HepG2 (cell line): ENCODE data around the gene WNT6. TPM values are rescaled to one million over a fixed set of nuclear protein-coding genes. Genes with fewer than 3 reads are reported as not detected.

Experiments used
- ATAC-seq: fragments of 200-7000 bp; cut with Tn5 transposase; 3 replicates; pipeline ENCODE4 v1.9.1; 2020; ENCODE audit warnings: mild to moderate bottlenecking, moderate library complexity
- BruUV-seq: library from RNA; stranded (reverse); fragments of 400-500 nt; replicated peaks from 2 replicates; lab custom pipeline; 2021; lab: Mats Ljungman, UMichigan
- CTCF ChIA-PET: fragments of 300-600 bp; formaldehyde crosslinking; extraction: SDS; loops from one replicate; lab custom pipeline; 2021; ENCODE audit warnings: low total read pairs, inconsistent platforms, low intra/inter-chr PET ratio; lab: Yijun Ruan, JAX
- POLR2A ChIA-PET: fragments of 350-600 bp; sonication (Branson Sonifier 250); formaldehyde crosslinking; loops from one replicate; lab custom pipeline; 2020; ENCODE audit warnings: antibody characterized with exemption, inconsistent platforms; lab: Yijun Ruan, JAX
- DNase-seq: peaks from one replicate; pipeline ENCODE4 v3.0.0-alpha.2; 2015; ENCODE audit warnings: low spot score
- FAIRE-seq: peaks from 3 replicates; lab custom pipeline; 2011; peaks lifted over from hg19 to GRCh38; lab: Jason Lieb, UNC
- H2AFZ ChIP-seq: one replicate; pipeline ENCODE4 v1.6.1; 2011; ENCODE audit warnings: low read length, inconsistent platforms
- H3K27ac ChIP-seq: fragments of 300-600 bp; 3 replicates; pipeline ENCODE4 v1.8.0; 2011; ENCODE audit warnings: mixed run types, mild to moderate bottlenecking, mixed read lengths, low read length, inconsistent platforms; ENCODE audit not compliant: insufficient read depth; ENCODE audit errors: extremely low read length
- H3K27me3 ChIP-seq, 2 experiments: fragments of 200-600 bp in 1 of 2; 2 replicates in 1 of 2; 3 replicates in 1 of 2; pipeline versions ENCODE4 v1.6.0 to v1.8.0; 2011; ENCODE audit warnings: low read length in 2 of 2, mild to moderate bottlenecking in 2 of 2, moderate library complexity in 2 of 2, inconsistent platforms in 1 of 2; ENCODE audit not compliant: insufficient read depth in 2 of 2, control insufficient read depth in 1 of 2
- H3K36me3 ChIP-seq, 2 experiments: fragments of 200-600 bp in 1 of 2; replicated peaks in 1 of 2; 2 replicates in 1 of 2; 3 replicates in 1 of 2; pipeline versions ENCODE4 v1.5.1 to v1.8.0; 2011; ENCODE audit warnings: low read length in 2 of 2, inconsistent platforms in 1 of 2; ENCODE audit not compliant: insufficient read depth in 2 of 2, control insufficient read depth in 1 of 2
- H3K4me1 ChIP-seq: 2 replicates; pipeline ENCODE4 v1.5.1; 2012; ENCODE audit warnings: low read length, inconsistent platforms; ENCODE audit not compliant: insufficient read depth
- H3K4me2 ChIP-seq: 2 replicates; pipeline ENCODE4 v1.6.0; 2011; ENCODE audit warnings: low read depth, low read length, inconsistent platforms
- H3K4me3 ChIP-seq, 3 experiments: fragments of 200-600 bp in 1 of 3; sonication (generic), shearing (Covaris generic) in 1 of 3; replicated peaks in 1 of 3; 2 replicates each; pipeline ENCODE4 v1.5.1; 2011 to 2016; ENCODE audit warnings: low read length in 3 of 3, inconsistent platforms in 2 of 3, low read depth in 2 of 3, mild to moderate bottlenecking in 2 of 3, control low read depth in 1 of 3, mixed read lengths in 1 of 3; ENCODE audit not compliant: insufficient read depth in 1 of 3
- H3K79me2 ChIP-seq: one replicate; pipeline ENCODE4 v1.6.1; 2011; ENCODE audit warnings: low read length, inconsistent platforms; ENCODE audit not compliant: insufficient read depth
- H3K9ac ChIP-seq: 2 replicates; pipeline ENCODE4 v1.6.0; 2011; ENCODE audit warnings: mild to moderate bottlenecking, low read depth, low read length, inconsistent platforms; ENCODE audit not compliant: insufficient read depth
- H3K9me3 ChIP-seq: 2 replicates; pipeline ENCODE4 v1.5.1; 2012; ENCODE audit warnings: mild to moderate bottlenecking, low read length
- H4K20me1 ChIP-seq: 2 replicates; pipeline ENCODE4 v1.6.0; 2011; ENCODE audit warnings: inconsistent platforms, mild to moderate bottlenecking, low read length, moderate library complexity; ENCODE audit not compliant: insufficient read depth
- ATF7 ChIP-seq, 2 experiments: fragments of 450-650 bp in 1 of 2; sonication (generic) in 1 of 2; formaldehyde crosslinking in 1 of 2; IDR thresholded peaks; 2 replicates each; pipeline versions ENCODE4 v1.4.0 to v1.6.1; 2016 to 2020; ENCODE audit warnings: antibody characterized with exemption in 1 of 2, mild to moderate bottlenecking in 1 of 2, missing genetic modification reagents in 1 of 2
- KLF9 ChIP-seq: IDR thresholded peaks from 2 replicates; pipeline ENCODE4 v1.6.1; 2016; ENCODE audit warnings: low read depth
- MED8 ChIP-seq: sonication (generic); formaldehyde crosslinking; IDR thresholded peaks from 2 replicates; pipeline ENCODE4 v1.8.1; 2023; ENCODE audit warnings: mild to moderate bottlenecking, missing genetic modification reagents; ENCODE audit not compliant: insufficient replicate concordance
- ZBTB42 ChIP-seq: sonication (generic); formaldehyde crosslinking; IDR thresholded peaks from 2 replicates; pipeline ENCODE4 v1.5.0; 2020; ENCODE audit warnings: mild to moderate bottlenecking, missing genetic modification reagents
- ZBTB7B ChIP-seq: sonication (generic); formaldehyde crosslinking; IDR thresholded peaks from 2 replicates; pipeline ENCODE4 v1.4.0; 2020; ENCODE audit warnings: missing genetic modification reagents
- ZSCAN9 ChIP-seq: IDR thresholded peaks from 2 replicates; pipeline ENCODE4 v1.6.1; 2016; ENCODE audit warnings: borderline replicate concordance
- WGBS: methylation state at CpG from one replicate; pipeline ENCODE4 v1.1.6; 2017; ENCODE audit warnings: low lambda C conversion rate; 5-methylcytosine and 5-hydroxymethylcytosine counted together
- in situ Hi-C: cut with HindIII; loops from 2 replicates; pipeline ENCODE4 v1.10.0; 2017; ENCODE audit warnings: low pct_unique_long_range_greater_than_20kb; ENCODE audit not compliant: extremely low pct_ligation_motif_present
- intact Hi-C: fragments of 100-400 bp; cut with micrococcal nuclease; formaldehyde crosslinking; loops from one replicate; pipeline ENCODE4 v1.10.0; 2022; ENCODE audit not compliant: unreplicated experiment
- polyA plus RNA-seq, 8 experiments: library from polyadenylated mRNA; depleted of rRNA in 3 of 8; stranded (reverse) in 7 of 8; unstranded in 1 of 8; fragments of >200 nt; fragmentation: Illumina TruSeq in 4 of 8; extraction: Trizol in 4 of 8; gene quantifications; 2 replicates each; pipeline versions ENCODE4 v1.2.1 to v1.2.3, GENCODE V29; 2011 to 2016; ENCODE audit warnings: low read depth in 4 of 8, missing spikeins in 1 of 8, mixed read lengths in 1 of 8; ENCODE audit not compliant: insufficient read depth in 1 of 8
- total RNA-seq, 5 experiments: library from RNA; depleted of rRNA; stranded (reverse); fragments of >200 nt; fragmentation: Illumina TruSeq; extraction: Trizol; gene quantifications; 2 replicates each; pipeline ENCODE4 v1.2.3, GENCODE V29; 2016; ENCODE audit warnings: low read depth in 1 of 5
- TF ChIP-seq, protein P1 (sequence below): sonication (generic); formaldehyde crosslinking; IDR thresholded peaks from 2 replicates; pipeline ENCODE4 v1.8.1; 2023; ENCODE audit warnings: mild to moderate bottlenecking, inconsistent platforms, moderate library complexity, missing genetic modification reagents, borderline replicate concordance
- TF ChIP-seq, protein P2 (sequence below): IDR thresholded peaks from 2 replicates; pipeline ENCODE4 v1.4.0; 2020; ENCODE audit warnings: mild to moderate bottlenecking, missing genetic modification reagents
- TF ChIP-seq, protein P3 (sequence below): sonication (generic); formaldehyde crosslinking; IDR thresholded peaks from 2 replicates; pipeline ENCODE4 v1.4.0; 2020; ENCODE audit warnings: mild to moderate bottlenecking, missing genetic modification reagents

The WNT6 gene
- total and polyA plus RNA-seq, 2 of the 13 experiments (the other 11 are each of a cell fraction or from before 2014, with no cell fraction given) = 0.20 TPM; not detected in 1

DNA sequence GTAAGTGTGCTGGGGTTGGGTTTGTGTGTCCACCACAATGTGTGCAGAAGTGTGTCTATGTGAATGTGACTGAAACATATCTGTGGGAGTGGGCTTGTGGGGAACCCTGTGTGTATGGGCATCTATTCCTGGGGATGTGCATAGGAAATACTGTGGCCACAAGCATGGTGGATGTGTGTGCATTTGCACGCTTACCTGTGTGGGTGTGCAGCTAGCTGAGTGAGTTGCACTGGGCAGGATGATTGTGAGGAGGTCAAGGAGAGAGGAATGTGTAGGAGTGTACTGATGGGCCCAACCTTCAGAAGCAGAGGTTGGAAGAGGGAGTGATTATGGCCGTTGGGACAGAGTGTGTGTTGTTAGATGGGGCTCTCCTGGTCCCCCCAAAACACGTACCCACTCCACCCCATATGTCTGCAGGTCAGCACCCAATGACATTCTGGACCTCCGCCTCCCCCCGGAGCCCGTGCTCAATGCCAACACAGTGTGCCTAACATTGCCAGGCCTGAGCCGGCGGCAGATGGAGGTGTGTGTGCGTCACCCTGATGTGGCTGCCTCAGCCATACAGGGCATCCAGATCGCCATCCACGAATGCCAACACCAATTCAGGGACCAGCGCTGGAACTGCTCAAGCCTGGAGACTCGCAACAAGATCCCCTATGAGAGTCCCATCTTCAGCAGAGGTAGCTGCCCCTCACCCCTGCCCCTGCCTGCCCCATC, 22.3 kb downstream of the WNT6 start:
- Histone ChIP-seq H4K20me1 (peaks cover 5% of the 10 kb centered on the region; the same call in 1 of the 2 replicates), H3K4me1 (peaks cover 14% of the 10 kb centered on the region), H3K27ac (no peak overlapping the region), H3K79me2 (no peaks in the 10 kb centered on the region), H3K9ac (no peak overlapping the region), H3K36me3 (no peaks in the 10 kb centered on the region), H3K27me3 (peaks cover 36 to 92% of the 10 kb centered on the region in 2 experiments), H3K4me3 (no peak overlapping the region), H2AFZ (no peak overlapping the region), H3K9me3 (no peaks in the 10 kb centered on the region), H3K4me2 (no peak overlapping the region)
- intact Hi-C loops = no loop called here
- in situ Hi-C loops = no loop called here
- no peak for TF ChIP-seq ZSCAN9
- TF ChIP-seq ATF7 (IDR thresholded peaks at IDR 0.05) = no peak
- TF ChIP-seq ATF7 (CRISPR knock-in tag; IDR thresholded peaks at IDR 0.05) = no peak
- TF ChIP-seq ZBTB42 (CRISPR knock-in tag) = no peak
- WGBS = 41% methylated on average over 8 of the region's 13 CpGs
- no TSS peak for BruUV-seq
- no peak for FAIRE-seq
- ChIA-PET POLR2A (no interaction called here), CTCF (no interaction called here)
- DNase-seq = no peak
- no peak for ATAC-seq

DNA sequence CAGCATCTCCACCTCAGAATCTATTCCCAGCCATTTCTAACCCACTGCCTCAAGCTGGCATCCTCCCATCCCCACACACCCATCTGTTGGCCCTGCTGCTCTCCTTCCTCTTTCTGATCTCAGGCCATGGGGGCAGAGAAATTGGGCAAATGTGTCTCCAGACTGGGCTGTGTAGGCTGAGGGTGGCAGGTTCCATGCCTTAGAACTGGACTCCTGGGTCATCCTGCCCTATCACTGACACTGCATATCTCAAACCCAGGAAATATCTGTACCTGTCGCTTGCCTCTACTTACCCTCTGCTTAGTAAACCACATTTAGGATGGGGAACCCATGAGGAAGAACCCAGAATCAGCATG, 22.8 kb downstream of the WNT6 start:
- intact Hi-C loops (no loop called here), in situ Hi-C loops (no loop called here)
- Histone ChIP-seq H3K9me3 (no peaks in the 10 kb centered on the region), H3K4me2 (no peak overlapping the region), H3K36me3 (no peaks in the 10 kb centered on the region), H3K79me2 (no peaks in the 10 kb centered on the region), H3K4me1 (peaks cover 14% of the 10 kb centered on the region), H4K20me1 (peaks cover 4% of the 10 kb centered on the region; the same call in 1 of the 2 replicates), H3K9ac (no peak overlapping the region), H3K4me3 (no peak overlapping the region), H2AFZ (no peak overlapping the region), H3K27ac (no peak overlapping the region), H3K27me3 (peaks cover 36 to 92% of the 10 kb centered on the region in 2 experiments)
- DNase-seq = no peak
- ChIA-PET POLR2A (no interaction called here), CTCF (no interaction called here)
- ATAC-seq = no peak
- FAIRE-seq = no peak
- no TSS peak for BruUV-seq
- WGBS = 33% methylated on average over 1 of the region's 1 CpG
- TF ChIP-seq, protein P1, sequence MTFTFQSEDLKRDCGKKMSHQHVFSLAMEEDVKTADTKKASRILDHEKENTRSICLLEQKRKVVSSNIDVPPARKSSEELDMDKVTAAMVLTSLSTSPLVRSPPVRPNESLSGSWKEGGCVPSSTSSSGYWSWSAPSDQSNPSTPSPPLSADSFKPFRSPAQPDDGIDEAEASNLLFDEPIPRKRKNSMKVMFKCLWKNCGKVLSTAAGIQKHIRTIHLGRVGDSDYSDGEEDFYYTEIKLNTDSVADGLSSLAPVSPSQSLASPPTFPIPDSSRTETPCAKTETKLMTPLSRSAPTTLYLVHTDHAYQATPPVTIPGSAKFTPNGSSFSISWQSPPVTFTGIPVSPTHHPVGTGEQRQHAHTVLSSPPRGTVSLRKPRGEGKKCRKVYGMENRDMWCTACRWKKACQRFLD (CRISPR knock-in tag) = no peak
- no peak for TF ChIP-seq KLF9 (CRISPR knock-in tag)
- TF ChIP-seq, protein P2, sequence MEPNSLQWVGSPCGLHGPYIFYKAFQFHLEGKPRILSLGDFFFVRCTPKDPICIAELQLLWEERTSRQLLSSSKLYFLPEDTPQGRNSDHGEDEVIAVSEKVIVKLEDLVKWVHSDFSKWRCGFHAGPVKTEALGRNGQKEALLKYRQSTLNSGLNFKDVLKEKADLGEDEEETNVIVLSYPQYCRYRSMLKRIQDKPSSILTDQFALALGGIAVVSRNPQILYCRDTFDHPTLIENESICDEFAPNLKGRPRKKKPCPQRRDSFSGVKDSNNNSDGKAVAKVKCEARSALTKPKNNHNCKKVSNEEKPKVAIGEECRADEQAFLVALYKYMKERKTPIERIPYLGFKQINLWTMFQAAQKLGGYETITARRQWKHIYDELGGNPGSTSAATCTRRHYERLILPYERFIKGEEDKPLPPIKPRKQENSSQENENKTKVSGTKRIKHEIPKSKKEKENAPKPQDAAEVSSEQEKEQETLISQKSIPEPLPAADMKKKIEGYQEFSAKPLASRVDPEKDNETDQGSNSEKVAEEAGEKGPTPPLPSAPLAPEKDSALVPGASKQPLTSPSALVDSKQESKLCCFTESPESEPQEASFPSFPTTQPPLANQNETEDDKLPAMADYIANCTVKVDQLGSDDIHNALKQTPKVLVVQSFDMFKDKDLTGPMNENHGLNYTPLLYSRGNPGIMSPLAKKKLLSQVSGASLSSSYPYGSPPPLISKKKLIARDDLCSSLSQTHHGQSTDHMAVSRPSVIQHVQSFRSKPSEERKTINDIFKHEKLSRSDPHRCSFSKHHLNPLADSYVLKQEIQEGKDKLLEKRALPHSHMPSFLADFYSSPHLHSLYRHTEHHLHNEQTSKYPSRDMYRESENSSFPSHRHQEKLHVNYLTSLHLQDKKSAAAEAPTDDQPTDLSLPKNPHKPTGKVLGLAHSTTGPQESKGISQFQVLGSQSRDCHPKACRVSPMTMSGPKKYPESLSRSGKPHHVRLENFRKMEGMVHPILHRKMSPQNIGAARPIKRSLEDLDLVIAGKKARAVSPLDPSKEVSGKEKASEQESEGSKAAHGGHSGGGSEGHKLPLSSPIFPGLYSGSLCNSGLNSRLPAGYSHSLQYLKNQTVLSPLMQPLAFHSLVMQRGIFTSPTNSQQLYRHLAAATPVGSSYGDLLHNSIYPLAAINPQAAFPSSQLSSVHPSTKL = no peak
- TF ChIP-seq, protein P3, sequence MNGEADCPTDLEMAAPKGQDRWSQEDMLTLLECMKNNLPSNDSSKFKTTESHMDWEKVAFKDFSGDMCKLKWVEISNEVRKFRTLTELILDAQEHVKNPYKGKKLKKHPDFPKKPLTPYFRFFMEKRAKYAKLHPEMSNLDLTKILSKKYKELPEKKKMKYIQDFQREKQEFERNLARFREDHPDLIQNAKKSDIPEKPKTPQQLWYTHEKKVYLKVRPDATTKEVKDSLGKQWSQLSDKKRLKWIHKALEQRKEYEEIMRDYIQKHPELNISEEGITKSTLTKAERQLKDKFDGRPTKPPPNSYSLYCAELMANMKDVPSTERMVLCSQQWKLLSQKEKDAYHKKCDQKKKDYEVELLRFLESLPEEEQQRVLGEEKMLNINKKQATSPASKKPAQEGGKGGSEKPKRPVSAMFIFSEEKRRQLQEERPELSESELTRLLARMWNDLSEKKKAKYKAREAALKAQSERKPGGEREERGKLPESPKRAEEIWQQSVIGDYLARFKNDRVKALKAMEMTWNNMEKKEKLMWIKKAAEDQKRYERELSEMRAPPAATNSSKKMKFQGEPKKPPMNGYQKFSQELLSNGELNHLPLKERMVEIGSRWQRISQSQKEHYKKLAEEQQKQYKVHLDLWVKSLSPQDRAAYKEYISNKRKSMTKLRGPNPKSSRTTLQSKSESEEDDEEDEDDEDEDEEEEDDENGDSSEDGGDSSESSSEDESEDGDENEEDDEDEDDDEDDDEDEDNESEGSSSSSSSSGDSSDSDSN (CRISPR knock-in tag) = no peak
- no peak for TF ChIP-seq ZBTB7B
- no peak for TF ChIP-seq MED8 (CRISPR knock-in tag)
